ENCODE results near the gene SERPINB5. TPM values are rescaled to one million over a fixed set of nuclear protein-coding genes. Genes with fewer than 3 reads are reported as not detected.
A peak's percentile ranks its signal among the peaks of the same experiment; 100 is the strongest.

SERPINB5 gene
- total and polyA plus RNA-seq, 2 experiments from 2014 or later: 0.16 TPM; not detected in 1

- Histone ChIP-seq H3K36me3 (ENCODE audit: insufficient read depth) (no peaks in the 10 kb centered on the region), H3K4me3 (no peak overlapping the region), H3K9me2 (ENCODE audit: insufficient read depth) (no peaks in the 10 kb centered on the region), H3K4me1 (ENCODE audit: insufficient read depth) (no peaks in the 10 kb centered on the region), H2AFZ (peak overlapping the region; percentile 79), H3K27ac (ENCODE audit: low read depth) (no peak overlapping the region), H3K4me2 (no peak overlapping the region), H3F3A (replicated peaks; ENCODE audit: low read depth) (no peaks in the 10 kb centered on the region), H4K20me1 (replicated peaks; ENCODE audit: insufficient read depth) (no peaks in the 10 kb centered on the region), H3K27me3 (ENCODE audit: insufficient read depth) (no peaks in the 10 kb centered on the region), H3K79me2 (replicated peaks; ENCODE audit: insufficient read depth) (no peaks in the 10 kb centered on the region)
- H3K27me3 Mint-ChIP-seq (ENCODE audit: insufficient read depth, low read depth, poor library complexity): peaks cover 5% of the 10 kb centered on the region
- H3K4me1 Mint-ChIP-seq: no peaks in the 10 kb centered on the region; the same call in 2 of the 3 replicates
- no peak overlapping the region for H3K27ac Mint-ChIP-seq
- TF ChIP-seq ZNF462 (CRISPR knock-in tag; IDR thresholded peaks at IDR 0.05): no peak
- TF ChIP-seq JUNB (IDR thresholded peaks at IDR 0.05; ENCODE audit: unreplicated experiment): no peak
- no peak for TF ChIP-seq EZH2phosphoT487 (IDR thresholded peaks at IDR 0.05; ENCODE audit: unreplicated experiment)
- no peak for TF ChIP-seq REST (IDR thresholded peaks at IDR 0.05; ENCODE audit: unreplicated experiment)
- no peak for TF ChIP-seq STAT1 (IDR thresholded peaks at IDR 0.05; ENCODE audit: unreplicated experiment)
- no peak for TF ChIP-seq NANOG (IDR thresholded peaks at IDR 0.05; ENCODE audit: borderline replicate concordance)
- TF ChIP-seq CTCF (conservative IDR thresholded peaks at IDR 0.05; ENCODE audit: low read depth in 2 of 2): no peak
- no peak for TF ChIP-seq ZNF331 (CRISPR knock-in tag; IDR thresholded peaks at IDR 0.05; ENCODE audit: low read depth)
- TF ChIP-seq EZH2 (IDR thresholded peaks at IDR 0.05; ENCODE audit: low read depth, unreplicated experiment): no peak
- H3K9me3 Mint-ChIP-seq: no peaks in the 10 kb centered on the region
- no peaks in the 10 kb centered on the region for H3K36me3 Mint-ChIP-seq (ENCODE audit: low read depth)
- no peak overlapping the region for H3K4me3 Mint-ChIP-seq
- DNase-seq (ENCODE audit: low spot score) (no peak), ATAC-seq (no peak)
Observed at GRCh38 chr18:63480476-63480875, 3.7 kb downstream of the SERPINB5 start.

Measured in GM23338 (cell line).